CD4-positive, CD25-positive, alpha-beta regulatory T cell (primary cell): Measurements from ENCODE around the gene LHPP. TPM values are rescaled to one million over a fixed set of nuclear protein-coding genes. Genes with fewer than 3 reads are reported as not detected.

Source experiments
- ATAC-seq, 2 donors: fragments of 150-1000 bp; cut with Tn5 transposase; one replicate each; pipeline ENCODE4 v1.10.0; 2021; ENCODE audit warnings: low read depth in 2 of 2, moderate number of reproducible peaks in 2 of 2, moderate library complexity in 1 of 2
- DNase-seq, 3 donors: peaks; one replicate each; pipeline versions ENCODE4 v3.0.0 to v3.0.0-alpha.2; 2012 to 2022; ENCODE audit warnings: mixed read lengths in 1 of 3
- H3K27ac ChIP-seq: one replicate; pipeline ENCODE4 v1.7.0; 2013; ENCODE audit warnings: mild to moderate bottlenecking, low read length; ENCODE audit not compliant: insufficient read depth, poor library complexity, severe bottlenecking
- H3K27me3 ChIP-seq: one replicate; pipeline ENCODE4 v1.7.0; 2013; ENCODE audit warnings: low read length; ENCODE audit not compliant: control insufficient read depth, insufficient read depth
- H3K36me3 ChIP-seq: one replicate; pipeline ENCODE4 v1.7.0; 2013; ENCODE audit warnings: mild to moderate bottlenecking, low read length, moderate library complexity; ENCODE audit not compliant: control insufficient read depth, insufficient read depth
- H3K4me1 ChIP-seq: 2 replicates; pipeline ENCODE4 v1.7.0; 2013; ENCODE audit warnings: mild to moderate bottlenecking, low read length; ENCODE audit not compliant: insufficient read depth, control insufficient read depth, poor library complexity, severe bottlenecking
- H3K4me3 ChIP-seq: one replicate; pipeline ENCODE4 v1.7.0; 2013; ENCODE audit warnings: low read depth, mild to moderate bottlenecking, low read length, moderate library complexity
- H3K9me3 ChIP-seq, 2 experiments: 1 replicate in 1 of 2; 2 replicates in 1 of 2; pipeline ENCODE4 v1.7.0; 2013; ENCODE audit warnings: low read length in 2 of 2, mild to moderate bottlenecking in 1 of 2, moderate library complexity in 1 of 2; ENCODE audit not compliant: control insufficient read depth in 2 of 2
- H3K27ac Mint-ChIP-seq, 3 donors: one replicate each; pipeline ENCODE4 v1.8.0; 2020 to 2022; ENCODE audit warnings: mild to moderate bottlenecking in 3 of 3, mixed read lengths in 3 of 3, moderate library complexity in 2 of 3
- H3K27me3 Mint-ChIP-seq: one replicate; pipeline ENCODE4 v1.8.0; 2022; ENCODE audit warnings: mild to moderate bottlenecking, mixed read lengths
- H3K36me3 Mint-ChIP-seq: one replicate; pipeline ENCODE4 v1.8.0; 2020; ENCODE audit warnings: mixed read lengths
- H3K4me1 Mint-ChIP-seq, 4 donors: one replicate each; pipeline ENCODE4 v1.8.0; 2020 to 2022; ENCODE audit warnings: mixed read lengths in 4 of 4, mild to moderate bottlenecking in 1 of 4
- H3K4me3 Mint-ChIP-seq, 4 donors: one replicate each; pipeline ENCODE4 v1.8.0; 2020 to 2022; ENCODE audit warnings: mild to moderate bottlenecking in 4 of 4, mixed read lengths in 4 of 4, moderate library complexity in 3 of 4
- H3K9me3 Mint-ChIP-seq, 7 donors: one replicate each; pipeline ENCODE4 v1.8.0; 2020 to 2022; ENCODE audit warnings: mixed read lengths in 7 of 7, mild to moderate bottlenecking in 3 of 7, moderate library complexity in 2 of 7
- polyA plus RNA-seq, 4 donors: library from polyadenylated mRNA; unstranded; fragments of 300-500 nt; fragmentation: Illumina TruSeq; gene quantifications; one replicate each; pipeline ENCODE4 v1.2.3, GENCODE V29; 2021
- total RNA-seq: library from RNA; stranded (reverse); gene quantifications from one replicate; pipeline ENCODE4 v1.2.3, GENCODE V29; 2022

Gene LHPP
- total and polyA plus RNA-seq, 5 donors from 2014 or later = 20.1 to 29.2 (median 25.0) TPM

- no peaks in the 10 kb centered on the region for H3K27me3 ChIP-seq
- peak overlapping the region in 2 of 4 donors; percentile 4 to 80 for H3K4me3 Mint-ChIP-seq
- H3K4me1 Mint-ChIP-seq = peaks cover 21 to 93% (median 63%) of the 10 kb centered on the region in 4 donors
- no peaks in the 10 kb centered on the region for H3K27me3 Mint-ChIP-seq
- H3K36me3 ChIP-seq = peaks cover 7% of the 10 kb centered on the region
- ATAC-seq = no peak
- DNase-seq = no peak
- peak overlapping the region; percentile 27 for H3K27ac ChIP-seq
- H3K9me3 Mint-ChIP-seq = no peaks in the 10 kb centered on the region
- H3K9me3 ChIP-seq = no peaks in the 10 kb centered on the region
- H3K27ac Mint-ChIP-seq = peak overlapping the region; percentile 23 to 62 (median 56)
- no peak overlapping the region for H3K4me3 ChIP-seq
- H3K36me3 Mint-ChIP-seq = peaks cover 23% of the 10 kb centered on the region
- peaks cover 89% of the 10 kb centered on the region for H3K4me1 ChIP-seq
Measured at GRCh38 chr10:124654686-124655085, 193.1 kb downstream of the LHPP start.

- no peak for DNase-seq
- peaks cover 15 to 93% (median 63%) of the 10 kb centered on the region in 4 donors for H3K4me1 Mint-ChIP-seq
- Histone ChIP-seq H3K4me1 (peaks cover 89% of the 10 kb centered on the region), H3K9me3 (no peaks in the 10 kb centered on the region), H3K27me3 (no peaks in the 10 kb centered on the region), H3K36me3 (peaks cover 7% of the 10 kb centered on the region), H3K27ac (peak overlapping the region; percentile 42), H3K4me3 (no peak overlapping the region)
- peak overlapping the region; percentile 23 to 62 (median 56) for H3K27ac Mint-ChIP-seq
- peak overlapping the region; percentile 38 to 80 (median 53) for H3K4me3 Mint-ChIP-seq
- H3K27me3 Mint-ChIP-seq = no peaks in the 10 kb centered on the region
- ATAC-seq = no peak
- no peaks in the 10 kb centered on the region for H3K9me3 Mint-ChIP-seq
- peaks cover 22% of the 10 kb centered on the region for H3K36me3 Mint-ChIP-seq
Measured at GRCh38 chr10:124655191-124656112, 193.8 kb downstream of the LHPP start.

- Histone ChIP-seq H3K36me3 (peaks cover 7% of the 10 kb centered on the region), H3K27ac (peak overlapping the region; percentile 42), H3K27me3 (no peaks in the 10 kb centered on the region), H3K4me3 (no peak overlapping the region), H3K9me3 (no peaks in the 10 kb centered on the region), H3K4me1 (peaks cover 89% of the 10 kb centered on the region)
- H3K27me3 Mint-ChIP-seq = no peaks in the 10 kb centered on the region
- H3K4me1 Mint-ChIP-seq = peaks cover 10 to 93% (median 62%) of the 10 kb centered on the region in 4 donors
- ATAC-seq (no peak), DNase-seq (no peak)
- peaks cover 19% of the 10 kb centered on the region for H3K36me3 Mint-ChIP-seq
- no peaks in the 10 kb centered on the region for H3K9me3 Mint-ChIP-seq
- H3K27ac Mint-ChIP-seq = peak overlapping the region in 2 of 3 donors; percentile 52 to 63
- H3K4me3 Mint-ChIP-seq = peak overlapping the region in 3 of 4 donors; percentile 32 to 80 (median 57)
Measured at GRCh38 chr10:124656113-124656490, 194.5 kb downstream of the LHPP start.

- peaks cover 89% of the 10 kb centered on the region for H3K4me1 ChIP-seq
- no peak overlapping the region for H3K4me3 ChIP-seq
- peak overlapping the region; percentile 52 to 94 (median 63) for H3K27ac Mint-ChIP-seq
- H3K27me3 Mint-ChIP-seq = no peaks in the 10 kb centered on the region
- no peak overlapping the region for H3K27ac ChIP-seq
- peaks cover 10% of the 10 kb centered on the region for H3K36me3 ChIP-seq
- H3K9me3 ChIP-seq = no peaks in the 10 kb centered on the region
- no peak for DNase-seq
- no peaks in the 10 kb centered on the region for H3K27me3 ChIP-seq
- H3K36me3 Mint-ChIP-seq = peaks cover 19% of the 10 kb centered on the region
- H3K4me1 Mint-ChIP-seq = peaks cover 10 to 93% (median 60%) of the 10 kb centered on the region in 4 donors
- no peaks in the 10 kb centered on the region for H3K9me3 Mint-ChIP-seq
- no peak for ATAC-seq
- peak overlapping the region in 2 of 4 donors; percentile 28 to 56 for H3K4me3 Mint-ChIP-seq
Measured at GRCh38 chr10:124656541-124656940, 194.9 kb downstream of the LHPP start.

GRCh38 chr10:124657806-124658205, 196.2 kb downstream of the LHPP start:
- peak overlapping the region; percentile 72 for H3K4me3 ChIP-seq
- Mint-ChIP-seq H3K4me3 (peak overlapping the region; percentile 72 to 80 (median 76)), H3K36me3 (peaks cover 19% of the 10 kb centered on the region), H3K27ac (peak overlapping the region; percentile 90 to 95 (median 92)), H3K27me3 (no peaks in the 10 kb centered on the region), H3K4me1 (peaks cover 10 to 92% (median 58%) of the 10 kb centered on the region in 4 donors), H3K9me3 (no peaks in the 10 kb centered on the region)
- ATAC-seq = peak; percentile 42 to 52
- DNase-seq = peak in 2 of 3 donors; percentile 23 to 63
- no peaks in the 10 kb centered on the region for H3K27me3 ChIP-seq
- peak overlapping the region; percentile 75 for H3K27ac ChIP-seq
- no peaks in the 10 kb centered on the region for H3K9me3 ChIP-seq
- peaks cover 82% of the 10 kb centered on the region for H3K4me1 ChIP-seq
- H3K36me3 ChIP-seq = peaks cover 12% of the 10 kb centered on the region

- peaks cover 21% of the 10 kb centered on the region for H3K36me3 ChIP-seq
- H3K27ac ChIP-seq = peak overlapping the region; percentile 75
- peaks cover 76% of the 10 kb centered on the region for H3K4me1 ChIP-seq
- Mint-ChIP-seq H3K4me1 (peaks cover 10 to 90% (median 59%) of the 10 kb centered on the region in 4 donors), H3K9me3 (no peaks in the 10 kb centered on the region), H3K4me3 (peak overlapping the region; percentile 1 to 80 (median 78)), H3K27ac (peak overlapping the region; percentile 90 to 95 (median 92)), H3K36me3 (peaks cover 16% of the 10 kb centered on the region), H3K27me3 (peaks cover 4% of the 10 kb centered on the region)
- no peaks in the 10 kb centered on the region for H3K9me3 ChIP-seq
- peak overlapping the region; percentile 72 for H3K4me3 ChIP-seq
- H3K27me3 ChIP-seq = no peaks in the 10 kb centered on the region
- ATAC-seq = no peak
- no peak for DNase-seq
Measured at GRCh38 chr10:124658591-124659242, 197.1 kb downstream of the LHPP start.

GRCh38 chr10:124659380-124659779, 197.8 kb downstream of the LHPP start:
- H3K27me3 Mint-ChIP-seq = peaks cover 4% of the 10 kb centered on the region
- Histone ChIP-seq H3K27ac (peak overlapping the region; percentile 75), H3K27me3 (no peaks in the 10 kb centered on the region), H3K4me1 (peaks cover 74% of the 10 kb centered on the region), H3K36me3 (peaks cover 28% of the 10 kb centered on the region), H3K4me3 (peak overlapping the region; percentile 42), H3K9me3 (no peaks in the 10 kb centered on the region)
- H3K36me3 Mint-ChIP-seq = peaks cover 16% of the 10 kb centered on the region
- peak overlapping the region; percentile 29 to 95 (median 92) for H3K27ac Mint-ChIP-seq
- peak in 1 of 3 donors; percentile 77 for DNase-seq
- H3K4me3 Mint-ChIP-seq = peak overlapping the region; percentile 66 to 80 (median 78)
- peak; percentile 23 to 43 for ATAC-seq
- no peaks in the 10 kb centered on the region for H3K9me3 Mint-ChIP-seq
- peaks cover 10 to 89% (median 59%) of the 10 kb centered on the region in 4 donors for H3K4me1 Mint-ChIP-seq
